ENCODE results near the gene RGMA.

The RGMA gene

GRCh38 chr15:93088981-93089726 lies at the start of gene RGMA:
Gene RGMA, minus strand, starts transcription at chr15:93089211. Its CDS starts 279 bp downstream, at chr15:93088932.
- no peak for DNase-seq (ENCODE audit: low read depth)

DNA sequence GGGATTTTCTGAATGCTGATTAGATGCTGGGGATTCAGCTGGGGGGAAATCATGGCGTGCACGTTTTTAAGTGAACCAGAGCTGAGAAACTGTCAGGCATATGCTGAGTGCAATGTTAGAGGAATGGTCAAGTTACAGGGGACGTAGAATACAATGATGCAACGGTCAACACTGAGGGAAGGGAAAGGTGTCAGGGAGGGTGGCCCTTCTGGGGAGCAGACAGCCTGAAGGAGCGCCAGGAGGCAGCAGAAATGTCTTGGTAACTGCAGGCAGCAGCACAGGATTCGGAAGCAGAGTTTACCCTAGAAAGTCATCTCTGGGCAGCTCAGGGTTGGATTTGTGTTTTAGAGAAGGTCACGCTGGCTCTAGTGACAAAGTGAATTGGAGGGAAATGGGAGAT lies 47.6 kb upstream of the RGMA start:
- DNase-seq (ENCODE audit: low read depth) = no peak

DNA sequence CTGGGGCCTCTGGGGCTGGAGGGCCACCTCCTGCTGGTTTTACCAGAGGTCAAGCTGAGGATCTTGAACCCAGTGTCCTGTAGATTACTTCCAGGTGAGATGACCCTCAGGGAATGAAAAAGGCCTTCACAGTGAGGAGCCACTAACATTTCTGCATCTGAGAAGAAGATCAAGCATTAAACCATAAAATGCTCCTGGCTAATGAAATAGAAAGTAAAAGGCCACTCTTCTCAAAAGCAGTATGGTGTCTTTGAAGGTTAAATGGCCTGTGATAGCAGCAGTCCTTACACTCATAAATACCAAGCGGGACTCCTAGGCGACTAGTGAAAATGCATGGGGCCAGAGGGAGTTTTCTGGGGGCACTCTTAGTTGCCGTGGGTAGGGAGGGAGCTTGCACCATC lies 47.0 kb upstream of the RGMA start:
- no peak for DNase-seq (ENCODE audit: low read depth)

- DNase-seq (ENCODE audit: low read depth) = no peak
Measured at GRCh38 chr15:93135459-93135858, 46.4 kb upstream of the RGMA start.

DNA sequence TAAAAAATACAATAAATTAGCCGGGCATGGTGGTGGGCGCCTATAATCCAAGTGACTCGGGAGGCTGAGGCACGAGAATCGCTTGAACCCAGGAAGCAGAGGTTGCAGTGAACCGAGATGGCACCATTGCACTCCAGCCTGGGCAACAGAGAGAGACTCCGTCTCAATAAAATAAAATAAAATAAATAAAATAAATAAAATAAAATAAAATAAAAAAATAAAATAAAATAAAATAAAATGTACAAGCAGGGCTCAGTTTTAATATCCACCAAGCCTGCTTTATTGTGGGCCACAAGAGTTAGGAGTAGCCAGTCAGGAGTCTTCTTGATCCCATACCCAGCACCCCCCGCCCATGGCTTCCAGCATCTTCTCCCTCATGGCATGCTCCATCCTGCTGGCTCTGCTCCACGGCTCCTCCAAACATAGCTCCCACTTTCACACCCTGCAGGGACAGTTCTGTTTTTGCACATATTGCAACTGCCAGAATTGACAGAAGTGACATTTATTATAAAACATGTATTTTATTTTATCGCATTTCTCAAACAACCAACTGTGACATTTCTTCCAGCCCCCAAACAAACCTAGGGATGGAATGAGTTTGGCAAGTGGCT lies 42.6 kb upstream of the RGMA start:
- no peak for DNase-seq (ENCODE audit: low read depth)

DNA sequence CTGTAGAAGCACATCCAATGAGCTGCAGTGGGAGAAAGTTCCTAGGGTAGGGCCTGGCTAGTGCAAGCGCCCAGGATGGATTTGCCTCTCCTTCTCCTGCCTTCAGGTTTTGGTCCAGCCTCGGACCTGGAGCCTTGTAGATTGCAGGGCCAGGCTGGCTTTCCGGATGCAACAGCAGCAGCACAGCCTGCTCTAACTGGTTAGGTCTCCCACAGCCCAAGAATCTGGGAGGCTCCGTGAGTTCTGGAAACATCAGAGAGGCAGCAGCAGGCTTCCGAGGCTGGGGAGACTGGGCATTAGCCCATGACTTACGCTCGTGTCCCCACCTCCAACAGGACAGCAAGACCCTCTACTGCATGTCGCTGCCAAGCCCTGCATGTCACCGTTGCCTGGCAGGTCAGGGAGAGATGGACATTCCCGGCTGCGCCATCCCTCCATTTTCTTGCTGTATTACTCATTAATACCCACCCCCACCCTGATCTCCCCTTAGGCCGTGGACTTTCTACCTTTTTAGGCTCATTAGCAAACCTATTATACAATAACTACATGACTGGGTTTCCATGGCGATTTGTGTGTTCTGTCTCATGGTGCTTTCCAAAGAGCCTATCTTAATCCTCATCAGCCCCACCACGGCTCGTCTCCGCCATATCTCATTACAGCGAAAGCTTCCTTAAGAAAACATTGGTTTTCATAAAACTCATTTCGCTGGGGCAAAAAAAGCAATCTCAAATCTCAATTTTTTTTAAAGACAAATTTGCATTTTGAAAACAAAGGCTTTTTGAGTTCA lies 40.9 kb upstream of the RGMA start:
- DNase-seq (ENCODE audit: low read depth) = no peak

- no peak for DNase-seq (ENCODE audit: low read depth)
Measured at GRCh38 chr15:93127286-93127685, 38.3 kb upstream of the RGMA start.

GRCh38 chr15:93126599-93126998 lies 37.6 kb upstream of the RGMA start:
- DNase-seq (ENCODE audit: low read depth) = no peak

DNA sequence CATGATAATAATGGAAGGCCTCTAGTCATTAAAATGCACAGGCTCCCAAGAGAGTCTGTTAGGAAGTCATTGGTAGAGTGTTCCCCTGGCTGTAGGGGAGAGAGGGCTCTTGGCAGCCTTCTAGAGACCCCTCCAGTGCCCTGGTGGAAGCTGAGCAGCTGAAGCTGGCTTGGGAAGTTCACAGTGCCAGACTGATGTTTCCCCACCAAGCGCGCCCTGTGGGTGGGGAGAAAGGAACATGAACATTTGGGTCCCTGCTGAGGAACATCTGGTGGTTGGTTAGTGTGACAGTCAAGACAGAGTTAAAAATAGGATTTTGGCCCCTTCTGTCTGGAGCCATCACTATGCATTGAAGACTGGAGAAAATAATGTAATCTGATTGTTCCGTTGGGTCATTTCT lies 37.1 kb upstream of the RGMA start:
- DNase-seq (ENCODE audit: low read depth) = no peak

DNA sequence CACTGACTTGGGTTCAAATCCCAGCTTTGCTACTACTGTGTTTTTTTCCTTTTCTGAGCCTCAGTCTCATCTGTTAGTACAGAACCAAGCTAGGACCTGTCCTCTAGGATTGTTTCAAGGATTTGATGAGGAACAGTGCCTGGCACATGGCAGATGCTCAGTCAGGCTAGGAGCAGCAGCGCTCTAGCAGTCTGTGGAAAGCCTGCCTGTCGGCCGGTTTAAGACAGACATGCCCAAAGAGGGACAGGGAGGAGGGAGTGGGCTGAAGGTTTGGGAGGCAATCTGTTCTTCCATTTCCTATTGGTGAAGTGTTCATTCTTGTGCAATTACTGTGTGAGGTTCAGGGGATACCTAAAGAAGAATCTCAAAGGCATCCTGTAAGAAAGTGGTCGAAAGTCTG lies 35.1 kb upstream of the RGMA start:
- no peak for DNase-seq (ENCODE audit: low read depth)

GRCh38 chr15:93121973-93122910 lies 33.2 kb upstream of the RGMA start:
- DNase-seq (ENCODE audit: low read depth) = no peak

DNA sequence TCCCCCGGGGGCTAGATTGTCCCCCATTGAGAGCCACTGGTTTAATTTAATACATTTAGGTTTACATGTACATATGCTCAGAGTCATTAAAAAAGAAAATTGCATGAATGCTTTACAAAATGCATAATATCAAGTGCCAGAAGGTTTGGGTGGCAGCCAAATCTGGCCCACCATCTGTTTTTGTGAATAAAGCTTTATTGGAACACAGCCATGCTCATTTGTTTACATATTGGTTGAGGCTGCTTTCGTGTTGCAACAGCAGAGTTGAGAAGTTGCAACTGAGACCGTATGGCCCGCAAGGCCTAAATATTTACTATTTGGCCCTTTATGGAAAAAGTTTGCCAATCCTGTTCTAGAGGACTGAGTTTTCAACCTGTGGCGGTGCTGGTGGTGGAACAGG lies 32.1 kb upstream of the RGMA start:
- DNase-seq (ENCODE audit: low read depth) = no peak

DNA sequence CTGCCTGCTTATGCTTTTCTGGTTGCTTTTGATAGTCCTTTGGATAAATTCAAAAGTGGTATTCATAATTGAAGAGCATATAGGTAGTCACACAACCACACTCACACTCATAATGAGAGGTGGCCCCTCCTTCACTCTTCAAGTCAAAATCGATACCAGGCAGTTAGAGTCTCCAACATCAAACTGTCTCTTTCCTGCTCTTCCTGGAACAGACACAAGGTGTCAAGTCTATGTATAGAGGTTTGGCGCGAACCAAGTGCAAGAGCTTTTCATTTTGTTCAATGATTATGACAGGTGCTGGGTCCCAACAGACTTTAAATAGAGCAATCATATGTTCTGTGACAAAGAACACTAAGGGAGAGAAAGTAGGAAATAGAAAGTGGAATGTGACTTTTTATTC lies 29.9 kb upstream of the RGMA start:
- DNase-seq (ENCODE audit: low read depth) = no peak

DNA sequence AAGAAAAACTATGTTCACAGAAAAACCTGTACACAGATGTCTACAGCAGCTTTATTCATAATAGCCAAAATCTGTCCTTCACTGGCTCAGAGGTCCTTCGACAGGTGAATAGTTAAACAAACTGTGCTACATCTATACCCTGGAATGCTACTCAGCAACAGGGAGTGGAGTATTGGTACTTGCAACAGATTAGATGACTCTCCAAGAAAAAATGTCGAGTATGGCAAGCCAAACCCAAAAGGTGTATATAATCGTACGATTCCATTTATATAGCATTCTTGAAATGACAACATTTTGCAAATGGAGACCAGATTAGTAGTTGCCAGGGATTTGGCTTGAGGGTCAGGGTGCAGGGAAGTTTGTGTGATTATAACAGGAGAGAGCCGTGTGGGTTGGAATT lies 22.4 kb upstream of the RGMA start:
- no peak for DNase-seq (ENCODE audit: low read depth)

DNA sequence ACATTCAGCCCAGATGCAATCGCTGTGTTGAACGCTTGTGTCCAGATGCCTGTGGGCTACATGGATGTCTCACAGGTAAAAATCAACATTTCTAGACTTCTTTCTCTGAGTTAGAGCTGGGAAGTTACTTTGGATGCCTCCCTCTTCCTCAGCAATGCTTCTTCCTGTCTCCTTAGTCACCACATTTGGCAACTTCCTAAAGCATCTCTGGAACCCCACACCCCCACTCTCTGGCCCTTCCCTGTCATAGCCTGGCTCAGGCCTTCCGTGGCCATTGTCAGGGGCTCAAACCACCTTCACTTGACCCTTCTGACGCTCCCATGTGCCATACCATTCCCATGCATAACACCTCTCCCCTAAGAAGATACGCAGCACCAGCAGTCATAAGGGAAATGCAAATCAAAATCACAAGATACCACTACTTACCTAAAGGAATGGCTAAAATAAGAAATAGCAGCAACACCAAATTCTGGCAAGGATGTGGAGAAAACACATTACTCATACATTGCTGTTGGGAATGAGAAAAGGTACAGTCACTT lies 21.6 kb upstream of the RGMA start:
- no peak for DNase-seq (ENCODE audit: low read depth)

GRCh38 chr15:93109336-93110102 lies 20.5 kb upstream of the RGMA start:
- DNase-seq (ENCODE audit: low read depth) = no peak

DNA sequence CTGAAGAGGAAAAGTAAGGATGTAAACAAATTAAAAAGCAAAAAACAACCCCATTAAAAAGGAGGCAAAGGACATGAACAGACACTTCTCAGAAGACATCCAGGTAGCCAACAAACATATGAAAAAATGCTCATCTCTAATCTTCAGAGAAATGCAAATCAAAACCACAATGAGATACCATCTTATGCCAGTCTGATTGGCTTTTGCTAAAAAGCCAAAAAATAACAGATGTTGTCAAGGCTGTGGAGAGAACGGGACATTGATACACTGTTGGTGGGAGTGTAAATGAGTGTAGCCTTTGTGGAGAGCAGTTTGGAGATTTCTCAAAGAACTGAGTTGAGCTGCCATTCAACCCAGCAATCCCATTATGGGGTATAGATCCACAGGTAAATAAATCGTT lies 18.6 kb upstream of the RGMA start:
- no peak for DNase-seq (ENCODE audit: low read depth)

DNA sequence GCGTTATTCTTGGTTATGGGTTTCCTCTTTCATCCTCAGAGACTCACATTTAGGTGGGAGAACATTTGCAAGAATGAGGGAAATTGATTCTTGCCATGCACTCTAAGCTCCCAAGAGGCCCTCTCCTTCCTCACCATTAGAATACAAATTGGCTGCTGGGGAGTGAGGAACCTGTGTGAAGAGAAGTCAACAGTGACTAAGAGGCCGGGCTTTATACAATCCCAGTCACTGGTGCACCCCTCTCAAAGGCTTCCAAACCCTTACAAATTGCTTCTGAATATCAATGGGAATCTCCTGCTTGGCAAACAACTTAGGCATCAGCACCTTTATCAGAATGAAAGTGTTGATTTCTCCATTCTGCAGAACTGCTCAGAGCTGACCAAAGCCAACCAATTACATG lies 16.5 kb upstream of the RGMA start:
- no peak for DNase-seq (ENCODE audit: low read depth)

- DNase-seq (ENCODE audit: low read depth) = no peak
Measured at GRCh38 chr15:93103823-93104222, 14.8 kb upstream of the RGMA start.

GRCh38 chr15:93102211-93102610 lies 13.2 kb upstream of the RGMA start:
- no peak for DNase-seq (ENCODE audit: low read depth)

DNA sequence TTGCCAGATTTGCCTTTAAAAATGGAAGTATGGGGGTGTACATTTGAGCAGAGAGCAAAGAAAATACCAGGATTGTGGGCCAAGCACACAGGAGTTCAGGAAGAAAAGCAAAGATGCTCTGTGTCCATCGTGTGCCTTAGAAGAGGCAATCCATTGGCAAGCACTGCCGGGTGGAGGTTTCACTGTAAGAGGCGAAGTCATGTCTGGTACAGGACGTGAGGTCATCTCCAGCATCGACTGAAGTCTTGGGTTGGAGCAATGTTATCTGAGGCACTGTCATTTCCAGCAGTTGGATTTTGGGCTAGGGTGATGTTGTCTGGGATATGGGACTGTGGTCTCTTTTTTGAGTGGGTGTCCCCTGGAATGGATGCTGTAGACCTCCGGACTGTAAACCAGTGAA lies 4.8 kb upstream of the RGMA start:
- DNase-seq (ENCODE audit: low read depth) = no peak

Data from stimulated activated CD8-positive, alpha-beta memory T cell treated with anti-CD3 and anti-CD28 coated beads, Interleukin-4, amount 100 ng/mL, for 24 hours (primary cell).